Adrenal gland (tissue), 12 donors: ENCODE measurements around the gene NCAPG2. TPM values are rescaled to one million over a fixed set of nuclear protein-coding genes. Genes with fewer than 3 reads are reported as not detected.
A peak's percentile ranks its signal among the peaks of the same experiment; 100 is the strongest.

Experiments
- DNase-seq, 7 donors: peaks; one replicate each; pipeline ENCODE4 v3.0.0-alpha.2; 2019 to 2020
- H3K27ac ChIP-seq, 5 donors: fragments of 200-600 bp; sonication (generic) in 4 of 5; 1 replicate in 3 of 5; 2 replicates in 2 of 5; pipeline versions ENCODE4 v1.5.1 to v1.8.0; 2016 to 2020; ENCODE audit warnings: mild to moderate bottlenecking in 1 of 5
- H3K27me3 ChIP-seq: fragments of 200-600 bp; 2 replicates; pipeline ENCODE4 v1.8.0; 2021
- H3K36me3 ChIP-seq, 2 donors: fragments of 200-600 bp; replicated peaks in 1 of 2; 1 replicate in 1 of 2; 2 replicates in 1 of 2; pipeline versions ENCODE4 v1.5.1 to v1.8.0; 2018 to 2022
- H3K4me1 ChIP-seq, 2 donors: fragments of 200-600 bp; replicated peaks in 1 of 2; 1 replicate in 1 of 2; 2 replicates in 1 of 2; pipeline versions ENCODE4 v1.5.1 to v1.8.0; 2018 to 2021
- H3K4me3 ChIP-seq, 4 donors: fragments of 200-600 bp; sonication (generic) in 3 of 4; one replicate each; pipeline ENCODE4 v1.5.1; 2016 to 2018
- H3K9me3 ChIP-seq, 3 donors: fragments of 200-600 bp; sonication (generic) in 1 of 3; replicated peaks in 1 of 3; 1 replicate in 2 of 3; 2 replicates in 1 of 3; pipeline versions ENCODE4 v1.5.1 to v1.8.0; 2016 to 2021
- POLR2A ChIP-seq, 2 donors: fragments of 450-650 bp; IDR thresholded peaks; one replicate each; pipeline ENCODE4 v1.6.1; 2017; ENCODE audit warnings: antibody characterized with exemption in 2 of 2, mild to moderate bottlenecking in 2 of 2, moderate library complexity in 1 of 2
- WGBS, 4 donors: extraction: QIAGEN DNeasy Blood & Tissue Kit in 2 of 4; methylation state at CpG; one replicate each; pipeline versions ENCODE4 v1.1.5 to v1.1.7; 2013 to 2017; 5-methylcytosine and 5-hydroxymethylcytosine counted together
- intact Hi-C, 2 donors: fragments of 100-400 bp; cut with DNase I; formaldehyde crosslinking; loops; one replicate each; pipeline versions ENCODE4 v1.14.1 to v1.15.0; 2022 to 2023
- polyA plus RNA-seq, 3 donors: library from polyadenylated mRNA; stranded (reverse); fragments of 200-250 nt in 2 of 3; fragments of 350-450 nt in 1 of 3; fragmentation: Illumina TruSeq in 1 of 3; extraction: RNeasy Lipid Tissue Mini Kit (QIAGEN cat#74804) in 1 of 3; gene quantifications; one replicate each; pipeline ENCODE4 v1.2.3, GENCODE V29; 2013 to 2014
- total RNA-seq, 9 donors: library from RNA; depleted of rRNA in 4 of 9; stranded (reverse); fragments of >200 nt in 4 of 9; fragments of 120-200 nt in 1 of 9; fragmentation: NEBNext Ultra II Directional in 1 of 9; extraction: Animal tissue kit (Norgen Biotek cat#: 25700) in 1 of 9; gene quantifications; one replicate each; pipeline versions ENCODE4 v1.1.0 to v1.2.4, GENCODE V29; 2013 to 2023
- TF ChIP-seq, protein P1 (sequence below), 6 experiments: fragments of 450-650 bp in 4 of 6; fragments of 200-600 bp in 2 of 6; sonication (generic) in 1 of 6; IDR thresholded peaks; 1 replicate in 5 of 6; 2 replicates in 1 of 6; pipeline versions ENCODE4 v1.5.1 to v1.8.0; 2016 to 2021; ENCODE audit warnings: antibody characterized with exemption in 6 of 6, mild to moderate bottlenecking in 2 of 6, moderate library complexity in 1 of 6
- donor health status: healthy with polysubstance abuse.
- donor health status: Bipolar disorder and iron deficiency.
- donor health status: DM: yes; HTN: yes; CAD: no.
- donor health status: DM: no; HTN: no; CAD: no.
- donor health status: DM: no; HTN: no; CAD: no.
- donor health status: DM: yes; HTN: yes; CAD: no.

Gene NCAPG2
- total and polyA plus RNA-seq, 12 donors = 1.6 to 11.6 (median 5.9) TPM

DNA sequence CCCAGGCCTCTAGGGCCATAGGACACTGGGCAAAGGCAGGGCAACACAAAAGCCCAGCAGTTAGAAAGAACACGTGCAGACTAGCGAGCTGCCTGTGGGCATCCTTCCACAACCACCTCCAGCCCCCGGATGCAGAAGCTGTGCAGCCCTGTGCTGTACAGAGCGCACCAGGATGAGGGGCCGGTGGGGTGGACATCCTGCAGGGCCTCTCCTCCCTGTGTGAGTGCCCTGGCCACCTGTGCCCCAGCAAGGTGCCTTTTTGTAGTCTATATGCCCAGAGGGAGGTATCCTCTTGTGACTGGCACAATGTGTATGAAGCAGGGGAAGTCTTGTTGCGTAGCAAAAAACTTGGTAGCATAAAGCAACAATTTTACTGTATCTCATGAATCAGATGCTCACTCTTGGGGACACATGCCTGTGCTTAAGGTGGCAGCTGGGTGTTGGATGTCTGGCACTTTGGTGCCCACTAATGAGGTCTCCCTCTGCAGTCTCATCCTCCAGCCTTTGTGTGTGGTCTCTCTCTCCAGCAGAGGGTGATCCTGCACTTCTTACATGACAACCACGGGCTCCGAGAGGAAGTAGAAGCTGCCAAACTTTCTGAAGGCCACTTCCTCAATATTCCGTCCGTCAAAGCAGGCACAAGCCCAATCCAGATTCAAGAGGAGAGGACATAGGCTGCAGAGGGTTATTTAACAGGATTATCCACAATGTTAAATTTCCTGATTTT lies 8.7 kb downstream of the NCAPG2 start:
- Histone ChIP-seq H3K27ac (peak overlapping the region in 1 of 5 donors; percentile 53), H3K4me1 (peaks cover 3 to 7% of the 10 kb centered on the region in 2 donors), H3K4me3 (peak overlapping the region in 1 of 4 donors; percentile 13), H3K27me3 (no peaks in the 10 kb centered on the region), H3K36me3 (no peaks in the 10 kb centered on the region), H3K9me3 (no peaks in the 10 kb centered on the region)
- DNase-seq = peak; percentile 76 to 93 (median 86)
- intact Hi-C loops = loop anchor here (10.0 kb wide), 1 partner anchor 279 kb away; no protein-coding TSS in a partner anchor
- WGBS, 4 donors = 50 to 55% (median 53%) methylated on average over 9 to 10 of the region's 10 CpGs
- TF ChIP-seq POLR2A (IDR thresholded peaks at IDR 0.05) = no peak
- TF ChIP-seq, protein P1, sequence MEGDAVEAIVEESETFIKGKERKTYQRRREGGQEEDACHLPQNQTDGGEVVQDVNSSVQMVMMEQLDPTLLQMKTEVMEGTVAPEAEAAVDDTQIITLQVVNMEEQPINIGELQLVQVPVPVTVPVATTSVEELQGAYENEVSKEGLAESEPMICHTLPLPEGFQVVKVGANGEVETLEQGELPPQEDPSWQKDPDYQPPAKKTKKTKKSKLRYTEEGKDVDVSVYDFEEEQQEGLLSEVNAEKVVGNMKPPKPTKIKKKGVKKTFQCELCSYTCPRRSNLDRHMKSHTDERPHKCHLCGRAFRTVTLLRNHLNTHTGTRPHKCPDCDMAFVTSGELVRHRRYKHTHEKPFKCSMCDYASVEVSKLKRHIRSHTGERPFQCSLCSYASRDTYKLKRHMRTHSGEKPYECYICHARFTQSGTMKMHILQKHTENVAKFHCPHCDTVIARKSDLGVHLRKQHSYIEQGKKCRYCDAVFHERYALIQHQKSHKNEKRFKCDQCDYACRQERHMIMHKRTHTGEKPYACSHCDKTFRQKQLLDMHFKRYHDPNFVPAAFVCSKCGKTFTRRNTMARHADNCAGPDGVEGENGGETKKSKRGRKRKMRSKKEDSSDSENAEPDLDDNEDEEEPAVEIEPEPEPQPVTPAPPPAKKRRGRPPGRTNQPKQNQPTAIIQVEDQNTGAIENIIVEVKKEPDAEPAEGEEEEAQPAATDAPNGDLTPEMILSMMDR (IDR thresholded peaks at IDR 0.05) = peak; percentile 33 to 88 (median 73)

DNA sequence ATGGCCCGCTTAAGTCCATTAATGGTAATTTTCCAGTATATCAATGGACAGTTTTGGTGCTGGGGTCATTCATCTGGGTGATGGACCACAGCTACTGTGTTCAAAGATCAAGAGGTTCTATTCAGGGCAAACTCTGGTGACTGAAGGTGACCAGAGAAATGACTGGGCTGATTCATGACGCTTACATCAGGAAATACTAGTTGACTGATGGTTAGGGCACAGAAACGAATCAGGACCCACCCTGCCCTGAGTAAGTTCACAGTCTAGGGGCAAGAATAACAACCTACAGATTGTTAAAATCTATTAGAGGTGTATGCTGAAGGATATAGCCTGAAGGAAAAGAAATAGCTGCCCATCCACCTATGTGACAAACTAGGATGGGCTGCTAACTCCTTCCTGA lies 9.5 kb downstream of the NCAPG2 start:
- no peaks in the 10 kb centered on the region for H3K27me3 ChIP-seq
- no peaks in the 10 kb centered on the region for H3K36me3 ChIP-seq
- peaks cover 3 to 7% of the 10 kb centered on the region in 2 donors for H3K4me1 ChIP-seq
- H3K9me3 ChIP-seq = no peaks in the 10 kb centered on the region
- intact Hi-C loops = loop anchor here (10.0 kb wide), 1 partner anchor 280 kb away; no protein-coding TSS in a partner anchor
- H3K4me3 ChIP-seq = no peak overlapping the region
- no peak for TF ChIP-seq POLR2A (IDR thresholded peaks at IDR 0.05)
- DNase-seq = no peak
- 62 to 75% (median 63%) methylated on average over 3 of the region's 3 CpGs for WGBS, 4 donors
- no peak overlapping the region for H3K27ac ChIP-seq

DNA sequence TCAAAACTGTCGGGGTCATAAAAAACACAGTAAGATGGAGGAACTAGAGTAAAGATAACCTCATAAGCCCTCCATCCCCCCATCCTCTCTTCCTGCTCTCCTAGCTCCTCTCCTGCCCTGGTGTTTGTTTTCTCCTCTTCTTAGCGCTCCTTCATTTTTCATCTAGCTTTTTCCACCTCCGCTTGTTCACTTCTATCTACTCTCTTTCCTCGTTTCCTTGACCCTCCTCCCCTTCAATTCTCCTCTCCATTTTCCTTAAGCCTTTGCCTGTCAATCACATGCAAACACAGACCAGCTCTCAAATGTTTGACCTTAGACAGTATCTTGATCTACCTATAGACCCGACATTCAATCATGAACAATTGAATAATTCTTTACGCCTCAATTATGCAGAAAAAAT lies 10.0 kb downstream of the NCAPG2 start:
- Histone ChIP-seq H3K27ac (no peak overlapping the region), H3K4me1 (peaks cover 3 to 7% of the 10 kb centered on the region in 2 donors), H3K4me3 (no peak overlapping the region), H3K27me3 (no peaks in the 10 kb centered on the region), H3K9me3 (no peaks in the 10 kb centered on the region), H3K36me3 (no peaks in the 10 kb centered on the region)
- WGBS, 4 donors = 77 to 92% (median 87%) methylated on average over 6 of the region's 6 CpGs
- intact Hi-C loops = loop anchor here (10.0 kb wide), 1 partner anchor 280 kb away; no protein-coding TSS in a partner anchor
- TF ChIP-seq, protein P1 (IDR thresholded peaks at IDR 0.05) = no peak
- TF ChIP-seq POLR2A (IDR thresholded peaks at IDR 0.05) = no peak
- no peak for DNase-seq

DNA sequence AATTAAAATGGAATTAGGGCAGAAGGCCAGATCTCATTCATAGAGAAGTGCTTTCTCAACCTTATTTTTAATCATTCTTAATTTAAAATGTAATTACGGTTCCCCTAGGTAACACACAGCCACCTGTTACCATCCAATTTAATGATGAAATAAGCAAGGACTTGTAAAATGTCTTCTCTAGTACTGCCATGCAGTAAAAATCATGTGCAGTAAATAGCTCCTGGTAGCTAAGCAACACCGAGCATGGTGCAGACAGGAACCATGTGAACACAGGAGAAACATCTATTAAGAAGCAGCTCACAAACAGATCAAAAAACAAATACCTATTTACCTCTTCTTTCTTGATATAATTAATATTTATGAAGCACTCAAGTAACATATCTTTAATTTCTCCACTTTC lies 15.1 kb downstream of the NCAPG2 start:
- H3K36me3 ChIP-seq = no peaks in the 10 kb centered on the region
- no peak overlapping the region for H3K4me3 ChIP-seq
- H3K9me3 ChIP-seq = no peaks in the 10 kb centered on the region
- no peaks in the 10 kb centered on the region for H3K4me1 ChIP-seq
- DNase-seq = no peak
- intact Hi-C loops = no loop called here
- H3K27me3 ChIP-seq = no peaks in the 10 kb centered on the region
- 87 to 94% (median 90%) methylated on average over 2 of the region's 2 CpGs for WGBS, 4 donors
- no peak overlapping the region for H3K27ac ChIP-seq
- TF ChIP-seq POLR2A (IDR thresholded peaks at IDR 0.05) = no peak
- TF ChIP-seq, protein P1 (IDR thresholded peaks at IDR 0.05) = no peak
